Measurements from ENCODE around the gene RABL2A. TPM values are rescaled to one million over a fixed set of nuclear protein-coding genes. Genes with fewer than 3 reads are reported as not detected.
"Not testable (repeated sequence)": the region's sequence is repeated elsewhere in the genome, so short reads cannot be mapped to it uniquely, and the experiment has no call there.

The RABL2A gene
- total RNA-seq (10 to 100 TPM; 28.5 to 52.0 (median 41.1) TPM), total RNA-seq (5.4 to 19.5 (median 8.2) reads per million in 29 experiments)
- 19.5 TPM for total RNA-seq (2013)

DNA sequence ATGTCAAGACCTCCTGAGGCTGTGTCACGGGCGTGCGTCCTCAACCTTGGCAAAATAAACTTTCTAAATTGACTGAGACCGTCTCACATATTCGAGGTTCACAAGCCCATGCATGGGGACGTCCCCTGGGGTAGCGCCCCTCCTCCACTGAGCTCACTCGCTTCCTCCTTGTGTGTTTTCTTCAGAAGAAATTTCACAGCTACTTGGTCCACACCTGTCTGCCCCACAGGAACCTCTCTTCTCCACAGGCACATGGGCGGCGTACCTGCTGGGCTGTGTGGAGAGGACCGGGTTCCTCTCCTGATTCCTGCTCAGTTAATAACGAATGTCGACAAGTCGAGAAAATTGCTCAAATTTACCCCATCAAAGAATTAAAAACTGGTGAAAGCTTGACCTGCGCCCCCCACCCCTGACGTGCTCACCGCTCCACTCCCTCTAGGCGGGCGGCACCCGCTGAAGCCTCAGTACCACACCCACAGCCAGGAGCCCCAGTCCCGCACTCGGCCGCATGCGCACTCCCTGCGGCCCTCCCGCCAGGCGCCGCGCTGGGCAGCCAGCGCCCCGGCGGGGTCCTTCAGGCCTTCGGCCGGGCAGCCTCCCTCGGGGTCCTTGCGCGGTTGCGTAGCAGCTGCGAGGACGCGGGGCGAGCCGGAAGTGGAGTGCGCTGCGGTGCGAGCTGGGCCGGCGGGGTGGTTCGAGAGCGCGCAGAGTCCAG lies at the start of gene RABL2A:
Gene RABL2A (plus strand): TSS at position 651 of the 715 bp plus-strand sequence. CDS start 1,341 bp downstream, outside the sequence.
- H3K9me3 Mint-ChIP-seq; H3K27me3 Mint-ChIP-seq; POLR2A ChIA-PET; H3K9me3 ChIP-seq; H3K4me1 ChIP-seq (ENCODE audit: control insufficient read depth in 1 of 2, extremely low read depth in 1 of 2, insufficient read depth in 2 of 2, low read length in 2 of 2); CTCF ChIA-PET; H3K27me3 ChIP-seq (replicated peaks in 1 of 2; ENCODE audit: control insufficient read depth in 2 of 2, extremely low read depth in 1 of 2, insufficient read depth in 2 of 2, low read length in 1 of 2); H3K36me3 Mint-ChIP-seq; H3K36me3 ChIP-seq (ENCODE audit: control insufficient read depth in 2 of 2, extremely low read depth in 1 of 2, insufficient read depth in 1 of 2, low read length in 1 of 2): not testable (repeated sequence)
- ATAC-seq (replicated peaks in 1 of 4) (peak; percentile 93 to 97 (median 95)), DNase-seq (peak; percentile 68 to 91 (median 80))
- Mint-ChIP-seq H3K4me1 (peaks cover 9 to 19% (median 14%) of the 10 kb centered on the region in 3 donors), H3K4me3 (peak within 1 kb of the TSS; percentile 82 to 88 (median 84)), H3K27ac (peak within 1 kb of the TSS; percentile 83 to 89)
- peak within 1 kb of the TSS; percentile 34 for H3K27ac ChIP-seq (ENCODE audit: low read length)
- 0% methylated on average over 4 of the region's 51 CpGs for WGBS (ENCODE audit: insufficient coverage)
- H3K4me3 ChIP-seq (ENCODE audit: control insufficient read depth in 1 of 2, extremely low read depth in 1 of 2, low read length in 1 of 2), result peak within 1 kb of the TSS; percentile 50 to 51

GRCh38 chr2:113578508-113578907 lies 48.6 kb upstream of the RABL2A start:
- H3K27me3 Mint-ChIP-seq; H3K36me3 Mint-ChIP-seq; H3K27ac ChIP-seq (ENCODE audit: low read length); H3K4me1 ChIP-seq (ENCODE audit: control insufficient read depth in 1 of 2, extremely low read depth in 1 of 2, insufficient read depth in 2 of 2, low read length in 2 of 2); H3K4me3 ChIP-seq (ENCODE audit: control insufficient read depth in 1 of 2, extremely low read depth in 1 of 2, low read length in 1 of 2); ATAC-seq (replicated peaks in 1 of 4); H3K9me3 ChIP-seq; CTCF ChIA-PET; H3K27me3 ChIP-seq (replicated peaks in 1 of 2; ENCODE audit: control insufficient read depth in 2 of 2, extremely low read depth in 1 of 2, insufficient read depth in 2 of 2, low read length in 1 of 2); H3K27ac Mint-ChIP-seq; H3K9me3 Mint-ChIP-seq; H3K36me3 ChIP-seq (ENCODE audit: control insufficient read depth in 2 of 2, extremely low read depth in 1 of 2, insufficient read depth in 1 of 2, low read length in 1 of 2); H3K4me3 Mint-ChIP-seq; POLR2A ChIA-PET; DNase-seq: not testable (repeated sequence)
- no CpG with 5 or more reads among the region's 5 CpGs for WGBS (ENCODE audit: insufficient coverage)
- peaks cover 8 to 15% (median 13%) of the 10 kb centered on the region in 3 donors for H3K4me1 Mint-ChIP-seq

GRCh38 chr2:113582473-113582872 lies 44.6 kb upstream of the RABL2A start:
- H3K4me1 Mint-ChIP-seq, result peaks cover 20 to 28% (median 27%) of the 10 kb centered on the region in 3 donors
- peak overlapping the region; percentile 56 to 81 (median 80) for H3K4me3 Mint-ChIP-seq
- CTCF ChIA-PET; H3K36me3 ChIP-seq (ENCODE audit: control insufficient read depth in 2 of 2, extremely low read depth in 1 of 2, insufficient read depth in 1 of 2, low read length in 1 of 2); H3K9me3 Mint-ChIP-seq; H3K36me3 Mint-ChIP-seq; DNase-seq; H3K4me1 ChIP-seq (ENCODE audit: control insufficient read depth in 1 of 2, extremely low read depth in 1 of 2, insufficient read depth in 2 of 2, low read length in 2 of 2); H3K4me3 ChIP-seq (ENCODE audit: control insufficient read depth in 1 of 2, extremely low read depth in 1 of 2, low read length in 1 of 2); H3K9me3 ChIP-seq; H3K27ac ChIP-seq (ENCODE audit: low read length); ATAC-seq (replicated peaks in 1 of 4); POLR2A ChIA-PET; H3K27me3 ChIP-seq (replicated peaks in 1 of 2; ENCODE audit: control insufficient read depth in 2 of 2, extremely low read depth in 1 of 2, insufficient read depth in 2 of 2, low read length in 1 of 2); H3K27me3 Mint-ChIP-seq: not testable (repeated sequence)
- peak overlapping the region; percentile 12 to 75 for H3K27ac Mint-ChIP-seq
- WGBS (ENCODE audit: insufficient coverage), result no CpG with 5 or more reads among the region's 3 CpGs

- H3K36me3 Mint-ChIP-seq; H3K27me3 ChIP-seq (replicated peaks in 1 of 2; ENCODE audit: control insufficient read depth in 2 of 2, extremely low read depth in 1 of 2, insufficient read depth in 2 of 2, low read length in 1 of 2); H3K4me1 ChIP-seq (ENCODE audit: control insufficient read depth in 1 of 2, extremely low read depth in 1 of 2, insufficient read depth in 2 of 2, low read length in 2 of 2); H3K9me3 Mint-ChIP-seq; H3K9me3 ChIP-seq; H3K27me3 Mint-ChIP-seq; H3K36me3 ChIP-seq (ENCODE audit: control insufficient read depth in 2 of 2, extremely low read depth in 1 of 2, insufficient read depth in 1 of 2, low read length in 1 of 2); POLR2A ChIA-PET: not testable (repeated sequence)
- ATAC-seq (replicated peaks in 1 of 4) (peak in 1 of 4 experiments; percentile 60), DNase-seq (peak; percentile 54 to 85 (median 71))
- Mint-ChIP-seq H3K4me3 (peak overlapping the region; percentile 80 to 90 (median 88)), H3K27ac (peak overlapping the region; percentile 71 to 93), H3K4me1 (peaks cover 20 to 29% (median 29%) of the 10 kb centered on the region in 3 donors)
- Histone ChIP-seq H3K27ac (ENCODE audit: low read length) (peak overlapping the region; percentile 23), H3K4me3 (ENCODE audit: control insufficient read depth in 1 of 2, extremely low read depth in 1 of 2, low read length in 1 of 2) (peak overlapping the region; percentile 46 to 60)
- CTCF ChIA-PET, result interaction anchor here (0.6 to 0.7 kb wide), 2 partner anchors 852 to 1702 kb away, joined by 3 read pairs; no protein-coding TSS in a partner anchor
- 2% methylated on average over 41 of the region's 63 CpGs for WGBS (ENCODE audit: insufficient coverage)
Measured at GRCh38 chr2:113583521-113584225, 43.4 kb upstream of the RABL2A start.

GRCh38 chr2:113584311-113585092 lies 42.6 kb upstream of the RABL2A start:
- H3K4me1 ChIP-seq (ENCODE audit: control insufficient read depth in 1 of 2, extremely low read depth in 1 of 2, insufficient read depth in 2 of 2, low read length in 2 of 2); ATAC-seq (replicated peaks in 1 of 4); H3K27me3 ChIP-seq (replicated peaks in 1 of 2; ENCODE audit: control insufficient read depth in 2 of 2, extremely low read depth in 1 of 2, insufficient read depth in 2 of 2, low read length in 1 of 2); POLR2A ChIA-PET; H3K36me3 Mint-ChIP-seq; H3K36me3 ChIP-seq (ENCODE audit: control insufficient read depth in 2 of 2, extremely low read depth in 1 of 2, insufficient read depth in 1 of 2, low read length in 1 of 2); H3K27ac ChIP-seq (ENCODE audit: low read length); H3K9me3 Mint-ChIP-seq; H3K9me3 ChIP-seq; H3K27me3 Mint-ChIP-seq: not testable (repeated sequence)
- Mint-ChIP-seq H3K4me3 (peak overlapping the region; percentile 74 to 80 (median 76)), H3K27ac (peak overlapping the region; percentile 34 to 71), H3K4me1 (peaks cover 20 to 29% (median 29%) of the 10 kb centered on the region in 3 donors)
- peak overlapping the region; percentile 47 to 57 for H3K4me3 ChIP-seq (ENCODE audit: control insufficient read depth in 1 of 2, extremely low read depth in 1 of 2, low read length in 1 of 2)
- WGBS (ENCODE audit: insufficient coverage), result 0% methylated on average over 10 of the region's 47 CpGs
- CTCF ChIA-PET, result interaction anchor here (0.6 to 0.7 kb wide), 2 partner anchors 853 to 1703 kb away, joined by 3 read pairs; no protein-coding TSS in a partner anchor
- DNase-seq, result peak in 1 of 35 experiments; percentile 34

GRCh38 chr2:113587201-113587600 lies 39.9 kb upstream of the RABL2A start:
- POLR2A ChIA-PET; H3K27me3 Mint-ChIP-seq; CTCF ChIA-PET; H3K27me3 ChIP-seq (replicated peaks in 1 of 2; ENCODE audit: control insufficient read depth in 2 of 2, extremely low read depth in 1 of 2, insufficient read depth in 2 of 2, low read length in 1 of 2); ATAC-seq (replicated peaks in 1 of 4); H3K4me3 Mint-ChIP-seq; H3K27ac ChIP-seq (ENCODE audit: low read length); H3K9me3 Mint-ChIP-seq; H3K4me3 ChIP-seq (ENCODE audit: control insufficient read depth in 1 of 2, extremely low read depth in 1 of 2, low read length in 1 of 2); H3K36me3 Mint-ChIP-seq; H3K9me3 ChIP-seq; H3K36me3 ChIP-seq (ENCODE audit: control insufficient read depth in 2 of 2, extremely low read depth in 1 of 2, insufficient read depth in 1 of 2, low read length in 1 of 2): not testable (repeated sequence)
- DNase-seq, result peak in 32 of 35 experiments; percentile 19 to 72 (median 52)
- Mint-ChIP-seq H3K4me1 (peaks cover 29 to 37% (median 35%) of the 10 kb centered on the region in 3 donors), H3K27ac (peak overlapping the region; percentile 56 to 66)
- peaks cover 14 to 18% of the 10 kb centered on the region in 2 experiments for H3K4me1 ChIP-seq (ENCODE audit: control insufficient read depth in 1 of 2, extremely low read depth in 1 of 2, insufficient read depth in 2 of 2, low read length in 2 of 2)
- no CpG with 5 or more reads among the region's 3 CpGs for WGBS (ENCODE audit: insufficient coverage)
